GM11168 (cell line): ENCODE measurements around the gene NKAIN1.

Experiments
- in situ Hi-C: fragments of 300-500 bp; cut with MboI; formaldehyde crosslinking; loops from one replicate; pipeline ENCODE4 v1.12.0; 2022; ENCODE audit warnings: low sequenced_read_pairs; ENCODE audit not compliant: unreplicated experiment

NKAIN1 gene

DNA sequence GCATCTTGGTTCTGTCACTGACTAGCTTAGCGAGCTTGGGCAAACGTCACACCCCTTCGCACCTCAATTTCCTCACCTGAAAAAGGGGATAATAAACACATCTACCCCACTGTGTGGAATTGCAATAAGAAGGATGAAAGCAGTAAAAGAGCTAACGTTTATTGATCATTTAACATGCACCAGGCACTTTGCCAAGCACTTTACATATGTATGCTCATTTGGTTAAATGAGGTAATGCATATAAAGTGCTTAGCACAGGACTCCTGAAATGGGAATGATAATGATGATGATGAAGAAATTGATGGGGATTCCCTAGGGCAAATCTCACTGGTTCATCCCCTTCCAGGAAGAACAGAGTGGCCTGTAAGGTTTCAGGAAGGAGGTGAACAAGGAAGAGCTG lies 4.8 kb downstream of the NKAIN1 start:
- in situ Hi-C loops, result no loop called here

DNA sequence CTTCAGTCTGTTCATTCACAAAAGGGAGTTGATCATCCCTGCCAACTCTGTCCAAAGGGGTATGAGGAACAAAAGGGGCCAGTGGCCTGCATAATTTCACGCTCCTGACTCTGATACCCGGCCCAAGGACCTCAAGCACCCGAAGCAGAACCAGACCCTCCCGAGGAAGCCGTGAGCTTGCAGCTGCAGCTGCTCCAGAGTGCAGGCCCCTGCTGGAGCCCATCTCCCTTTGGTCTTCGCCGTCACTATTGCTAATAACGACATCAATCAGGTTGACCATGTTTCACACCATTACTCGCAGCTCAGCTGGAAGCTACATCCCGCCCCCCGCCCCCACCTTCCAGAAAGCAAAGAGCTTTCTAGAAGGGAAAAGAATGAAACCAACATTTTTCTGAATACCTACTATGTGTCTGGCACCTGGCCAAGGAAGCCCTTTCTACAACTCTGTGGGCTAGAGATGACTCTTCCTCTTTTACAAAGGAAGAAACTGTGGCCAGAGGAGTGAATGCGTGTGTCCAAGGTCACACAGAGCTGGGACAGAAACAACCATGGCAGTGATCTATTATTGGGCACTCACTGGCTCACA lies 5.5 kb downstream of the NKAIN1 start:
- in situ Hi-C loops, result no loop called here

DNA sequence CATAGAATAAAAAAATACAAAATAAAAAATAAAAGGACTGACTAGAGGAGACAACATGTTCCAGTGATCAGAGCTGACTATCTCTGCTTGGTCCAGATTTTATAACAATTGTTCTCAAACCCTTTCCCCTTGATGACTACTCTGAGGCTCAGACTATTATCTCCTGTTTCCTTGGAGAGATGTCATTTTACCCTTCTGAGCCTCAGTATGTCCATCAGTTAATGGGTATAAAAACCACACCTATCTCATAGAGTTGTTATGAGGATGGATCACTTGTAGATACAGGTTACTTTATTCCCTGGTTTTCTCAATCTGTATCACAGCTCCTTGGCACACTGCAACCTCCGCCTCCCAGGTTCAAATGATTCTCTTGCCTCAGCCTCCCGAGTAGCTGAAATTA lies 7.0 kb downstream of the NKAIN1 start:
- in situ Hi-C loops, result no loop called here

DNA sequence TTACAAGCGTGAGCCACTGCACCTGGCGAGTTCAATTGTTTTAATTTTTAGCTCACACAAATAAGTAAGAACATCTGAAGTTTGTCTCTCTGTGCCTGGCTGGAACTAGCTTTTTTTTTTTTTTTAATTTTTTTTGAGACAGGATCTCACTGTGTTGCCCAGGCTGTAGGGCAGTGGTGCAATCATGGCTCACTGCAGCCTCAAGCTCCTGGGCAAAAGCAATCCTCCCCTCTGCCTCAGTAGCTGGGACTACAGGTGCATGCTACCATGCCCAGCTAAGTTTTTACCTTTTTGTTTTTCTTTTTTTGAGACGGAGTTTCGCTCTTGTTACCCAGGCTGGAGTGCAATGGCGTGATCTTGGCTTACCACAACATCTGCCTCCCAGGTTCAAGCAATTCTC lies 7.9 kb downstream of the NKAIN1 start:
- in situ Hi-C loops, result no loop called here

DNA sequence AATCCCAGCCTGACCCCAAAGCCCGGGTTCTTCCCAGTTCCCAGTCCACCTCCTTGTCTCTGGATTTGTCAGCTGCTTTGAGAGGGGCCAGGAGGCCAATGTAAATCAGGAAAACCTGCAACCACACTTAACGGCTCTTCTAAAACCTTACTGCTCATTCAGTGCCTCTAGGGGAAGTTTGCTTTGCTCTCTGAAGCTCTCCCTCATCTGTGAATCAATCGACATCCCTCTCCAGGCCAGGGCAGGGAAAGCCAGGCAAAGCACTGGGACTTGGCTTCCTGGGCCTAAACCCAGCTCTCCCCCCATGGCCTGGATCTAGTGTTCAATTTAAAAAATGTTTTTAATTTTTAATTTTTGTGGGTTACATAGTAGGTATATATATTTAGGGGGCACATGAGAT lies 9.3 kb downstream of the NKAIN1 start:
- in situ Hi-C loops, result no loop called here

DNA sequence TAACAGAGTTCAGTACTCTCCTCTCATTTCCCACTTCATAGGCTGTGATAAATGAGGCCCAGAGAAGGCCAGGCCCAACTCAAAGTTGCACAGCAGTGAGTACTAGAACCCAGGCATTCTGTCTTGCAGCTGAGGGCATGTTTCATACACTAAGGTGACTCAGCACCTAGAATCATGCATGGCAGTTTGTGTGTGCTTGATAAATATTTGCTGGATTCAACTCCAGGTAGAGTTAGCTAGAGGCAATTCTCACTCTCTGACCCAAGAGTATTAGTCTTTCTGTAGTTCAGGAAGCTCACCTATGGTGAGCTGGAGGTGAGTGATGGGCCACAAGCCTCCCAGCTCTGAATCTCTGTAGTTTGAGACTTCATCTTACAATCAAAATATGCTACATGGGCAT lies 10.7 kb downstream of the NKAIN1 start:
- in situ Hi-C loops, result no loop called here

DNA sequence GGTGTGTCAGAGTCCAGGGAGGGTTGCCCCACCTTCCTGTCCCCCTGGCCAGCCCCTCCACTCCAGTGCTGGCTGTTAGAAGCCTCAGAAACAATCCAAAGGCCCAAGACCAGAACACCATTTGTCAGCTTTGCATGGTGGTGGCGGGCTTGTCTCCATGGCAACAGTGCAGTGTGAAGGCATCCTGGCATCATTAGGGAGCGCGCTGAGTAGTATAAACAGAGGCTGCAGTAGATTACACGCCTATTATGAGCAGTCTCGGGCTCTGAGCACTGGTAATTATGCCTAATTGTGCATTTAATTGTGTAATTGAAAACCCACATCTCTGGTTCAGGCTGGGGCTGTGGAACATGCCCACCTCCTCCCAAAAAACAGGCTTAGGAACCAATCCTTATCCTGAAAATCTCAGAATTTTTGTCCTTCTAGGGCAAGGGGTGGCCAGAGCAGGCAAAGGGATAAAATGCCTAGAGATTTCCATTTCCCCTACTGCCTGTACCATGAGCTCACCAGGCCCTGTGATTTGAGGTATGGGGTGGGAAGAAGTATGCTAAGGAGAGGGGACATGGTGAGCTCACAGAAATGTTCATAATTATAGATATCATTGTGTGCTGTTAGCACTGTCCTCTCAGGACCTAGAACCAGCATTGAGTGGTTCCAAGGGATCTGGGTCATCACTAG lies 11.7 kb downstream of the NKAIN1 start:
- in situ Hi-C loops, result no loop called here

DNA sequence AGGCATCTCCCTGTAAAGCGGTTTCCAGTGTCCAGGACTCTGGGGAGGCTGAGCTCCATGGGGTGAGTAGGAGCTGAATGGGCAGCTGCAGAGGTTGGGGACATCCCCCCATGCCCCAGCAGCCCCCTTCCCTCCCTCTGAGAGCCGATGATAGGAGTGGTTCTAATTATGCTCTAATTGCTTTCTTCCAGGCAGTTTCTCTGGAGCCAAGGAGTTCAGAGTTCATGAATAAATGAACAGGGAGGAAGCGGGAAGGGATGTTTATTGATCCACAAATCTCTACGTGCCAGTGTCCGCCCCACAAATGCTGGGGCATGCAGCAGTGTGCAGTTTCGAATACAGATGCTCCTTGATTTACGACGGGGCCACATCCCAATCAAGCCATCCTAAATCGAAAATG lies 15.6 kb downstream of the NKAIN1 start:
- in situ Hi-C loops, result no loop called here

DNA sequence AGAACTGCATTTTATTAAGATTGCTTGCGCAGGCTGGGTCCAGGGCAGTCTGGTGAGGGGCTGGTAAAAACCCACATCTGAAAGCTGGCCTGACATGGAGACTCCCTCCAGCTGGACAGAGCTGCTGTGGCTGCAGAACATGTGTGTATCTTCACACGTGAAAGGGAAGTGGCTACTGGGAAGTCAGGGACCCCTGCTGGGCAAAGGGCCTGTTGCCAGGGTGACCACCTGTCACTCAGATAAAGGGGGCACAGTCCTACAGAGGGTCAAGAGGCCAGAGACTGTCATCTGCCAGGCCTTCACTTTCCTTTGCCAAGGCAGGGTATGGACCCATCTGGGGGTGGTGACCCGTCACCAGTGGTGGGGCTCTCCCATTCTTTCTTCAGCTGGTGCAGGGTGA lies 17.5 kb downstream of the NKAIN1 start:
- in situ Hi-C loops, result no loop called here

DNA sequence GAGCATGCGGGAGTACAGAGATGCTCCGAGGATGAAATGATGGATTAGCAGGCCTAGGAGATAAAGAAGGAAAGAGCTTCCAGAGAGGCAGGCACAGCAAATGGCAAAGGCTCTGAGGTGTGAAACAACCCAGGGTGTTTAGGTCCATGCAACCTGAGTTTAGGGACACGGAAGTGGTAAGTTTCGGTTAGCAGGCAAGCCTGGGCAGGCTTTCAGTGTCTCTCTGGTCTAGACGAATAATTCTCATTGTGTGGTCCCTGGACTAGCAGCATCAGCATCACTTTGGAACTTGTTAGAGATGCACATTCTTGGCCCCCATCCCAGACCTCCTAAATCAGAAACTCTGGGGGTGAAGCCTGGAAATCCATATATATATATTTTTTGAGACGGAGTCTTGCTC lies 18.6 kb downstream of the NKAIN1 start:
- in situ Hi-C loops, result no loop called here

DNA sequence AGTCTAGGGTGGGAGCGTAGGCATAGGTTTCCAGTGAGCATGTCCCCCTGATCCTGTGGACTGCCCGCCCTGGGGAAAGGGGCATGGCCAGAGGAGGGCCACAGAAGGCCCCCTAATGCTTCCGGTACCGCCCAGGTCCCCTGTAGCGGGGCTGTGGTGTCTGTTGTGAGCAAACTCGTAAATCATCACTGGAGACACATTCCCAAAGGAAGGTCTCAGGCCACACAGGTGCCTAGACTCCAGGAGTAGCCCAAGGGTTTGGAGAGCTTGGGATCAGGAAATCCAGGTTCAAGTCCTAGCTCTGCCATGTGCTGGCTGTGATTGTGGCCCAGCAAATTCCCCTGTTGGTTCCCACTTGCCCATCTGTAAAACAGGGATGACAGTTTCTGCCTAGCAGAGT lies 20.2 kb downstream of the NKAIN1 start:
- in situ Hi-C loops, result no loop called here

DNA sequence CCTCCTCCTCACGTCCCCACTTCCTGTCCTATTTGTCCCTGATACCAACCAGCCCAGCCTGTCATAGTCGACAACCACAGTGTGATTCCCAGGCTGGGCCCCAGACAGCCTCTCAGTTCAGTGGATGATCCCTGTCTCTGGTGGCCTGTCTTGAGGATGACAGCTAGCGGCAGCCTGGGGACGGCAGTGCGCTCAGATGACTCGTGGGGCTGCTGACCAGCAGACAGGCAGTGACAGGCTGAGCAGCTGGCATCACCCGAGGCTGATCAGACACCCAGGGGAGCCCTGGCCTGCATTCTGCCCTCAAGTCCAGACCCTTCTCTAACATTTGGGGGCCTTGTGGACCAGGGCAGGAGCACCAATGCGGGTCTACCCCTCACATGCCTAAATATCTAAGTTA lies 21.0 kb downstream of the NKAIN1 start:
- in situ Hi-C loops, result no loop called here

DNA sequence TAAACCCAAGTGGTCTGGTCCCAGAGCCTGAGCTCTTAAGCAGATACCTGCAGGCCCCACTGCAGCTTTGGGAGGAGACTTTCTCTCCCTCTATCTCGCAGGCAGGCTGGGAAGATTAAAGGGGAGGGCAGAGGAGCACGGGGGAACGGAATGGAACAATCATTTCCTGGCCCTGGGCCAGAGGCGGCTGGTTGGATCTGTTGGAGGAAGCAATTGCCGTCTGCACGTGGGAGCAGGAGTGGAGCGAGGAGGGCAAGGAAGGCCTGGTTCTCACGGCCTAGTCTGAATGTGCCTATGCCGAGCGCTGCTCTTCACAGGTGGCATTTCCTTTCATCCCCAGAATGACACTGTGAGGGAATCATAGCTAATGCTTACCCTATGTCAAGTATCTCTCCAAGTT lies 23.7 kb downstream of the NKAIN1 start:
- in situ Hi-C loops, result no loop called here

DNA sequence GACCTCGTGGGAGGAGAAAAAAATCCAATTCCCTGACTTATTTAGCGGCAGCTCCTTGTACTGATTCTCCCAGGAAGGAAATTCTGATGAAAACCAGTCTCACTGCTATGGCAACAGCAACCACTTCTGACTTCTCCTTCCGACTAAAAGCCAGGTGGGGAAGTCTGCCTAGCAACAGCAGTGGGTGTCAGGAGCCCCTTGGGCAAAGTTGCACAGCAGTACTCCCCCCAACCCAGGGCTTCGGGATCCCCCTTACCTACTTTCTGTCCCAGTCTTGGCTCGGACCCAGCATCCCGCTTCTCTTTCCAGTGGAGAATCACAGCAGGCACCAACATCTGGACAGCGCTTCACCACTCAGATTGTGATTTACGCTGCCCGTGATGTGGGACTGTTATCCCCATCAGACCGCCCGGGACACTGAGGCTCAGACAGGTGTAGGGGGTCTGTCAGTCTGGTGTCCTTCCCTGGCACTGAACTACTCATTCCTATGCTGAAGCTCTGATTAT lies 24.6 kb downstream of the NKAIN1 start:
- in situ Hi-C loops, result no loop called here

DNA sequence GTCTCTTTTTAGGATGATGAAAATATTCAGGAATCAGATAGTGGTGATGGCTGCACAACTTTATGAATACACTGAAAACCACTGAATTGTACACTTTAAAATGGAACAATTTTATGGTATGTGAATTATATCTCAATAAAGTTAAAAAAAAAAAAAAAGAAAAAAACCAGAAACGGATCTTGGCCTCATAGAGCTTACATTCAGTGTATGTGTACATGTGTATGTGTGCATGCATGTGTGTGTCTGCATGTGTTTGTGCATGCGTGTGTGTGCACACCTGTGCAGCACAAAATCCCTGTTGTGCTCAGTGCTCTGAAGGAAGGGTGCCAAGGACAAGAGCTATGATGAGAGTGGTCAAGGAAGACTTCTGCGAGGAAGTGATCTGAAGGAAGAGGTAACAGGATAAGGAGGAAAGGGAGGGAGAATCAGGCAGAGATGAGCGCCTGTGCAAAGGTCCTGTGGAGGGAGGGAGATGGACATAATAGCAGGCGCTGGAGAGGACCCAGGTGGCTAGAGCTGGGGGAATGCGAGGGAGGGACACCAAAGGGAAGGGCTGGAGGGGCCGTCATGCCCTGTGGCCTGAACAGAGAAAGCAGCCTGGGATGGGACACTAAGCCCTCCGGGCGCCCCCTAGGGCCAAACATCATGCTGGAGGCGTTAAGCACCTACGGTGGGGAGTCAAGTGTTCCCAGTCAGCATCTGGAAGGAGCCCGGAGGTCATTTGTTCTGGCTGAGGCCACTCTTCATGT lies 25.2 kb downstream of the NKAIN1 start:
- in situ Hi-C loops, result no loop called here

DNA sequence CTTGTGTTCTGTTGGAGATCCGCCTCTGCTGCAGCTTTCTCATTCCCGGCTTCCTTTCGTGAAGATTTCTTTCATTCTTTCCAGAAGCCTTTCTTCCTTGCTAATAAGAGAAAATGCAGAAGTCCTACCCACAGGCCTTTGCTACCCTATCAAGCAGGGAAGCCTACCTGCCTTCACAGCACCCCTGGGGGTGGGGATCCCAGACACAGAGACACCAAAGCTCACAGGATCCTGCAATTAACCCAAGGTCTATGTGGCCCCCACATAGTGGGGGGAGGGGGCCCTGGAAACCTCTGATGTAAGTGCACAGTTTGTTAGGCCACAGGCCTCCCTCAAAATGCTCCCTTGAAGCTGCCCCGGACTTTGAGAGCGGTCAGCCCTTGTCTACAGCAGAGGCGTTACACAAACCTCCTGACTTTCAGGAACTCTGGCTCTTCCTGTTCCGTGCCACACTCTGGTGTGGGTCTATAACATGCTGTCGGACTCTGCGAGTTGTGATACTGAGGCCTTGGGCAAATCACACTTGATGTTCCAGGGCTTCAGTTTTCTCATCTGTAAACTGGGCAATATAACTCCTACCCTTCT lies 31.2 kb downstream of the NKAIN1 start:
- in situ Hi-C loops, result no loop called here

DNA sequence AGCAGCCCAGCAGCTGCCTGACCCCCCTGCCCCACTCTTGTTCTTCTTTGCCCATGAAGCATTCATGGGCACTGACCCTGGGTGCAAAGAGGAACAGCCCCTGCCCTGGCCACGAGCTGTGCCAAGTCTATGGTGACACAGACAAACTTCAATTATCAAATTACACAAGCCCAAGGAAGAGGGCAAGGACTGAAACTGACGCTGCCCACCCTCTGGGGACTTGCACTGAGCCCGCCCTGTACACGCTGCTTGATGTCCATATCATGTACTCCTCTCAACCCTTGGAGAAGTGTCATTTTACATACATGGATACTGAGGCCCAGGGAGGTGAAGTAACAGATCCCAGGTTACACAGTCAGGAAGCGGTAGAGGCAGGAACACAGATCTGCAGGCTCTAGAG lies 32.1 kb downstream of the NKAIN1 start:
- in situ Hi-C loops, result no loop called here

DNA sequence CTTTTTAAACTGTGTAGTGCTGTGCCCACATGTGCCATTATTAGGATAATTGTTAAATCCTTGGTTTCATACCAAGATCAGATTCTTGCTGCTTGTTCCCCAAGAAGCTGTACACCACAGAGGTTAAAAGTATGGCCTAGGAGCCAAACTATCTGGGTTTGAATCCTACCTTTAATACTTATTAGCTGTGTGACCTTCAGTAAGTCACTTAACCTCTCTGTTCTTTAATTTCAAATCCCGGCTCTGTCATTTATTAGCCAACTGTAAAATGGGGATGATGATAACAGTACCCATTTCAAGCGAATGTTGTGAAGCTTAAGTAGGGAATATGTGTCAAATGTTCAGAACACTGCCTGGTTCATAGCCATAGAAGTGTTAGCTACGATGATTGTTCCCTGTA lies 32.6 kb downstream of the NKAIN1 start:
- in situ Hi-C loops, result no loop called here

DNA sequence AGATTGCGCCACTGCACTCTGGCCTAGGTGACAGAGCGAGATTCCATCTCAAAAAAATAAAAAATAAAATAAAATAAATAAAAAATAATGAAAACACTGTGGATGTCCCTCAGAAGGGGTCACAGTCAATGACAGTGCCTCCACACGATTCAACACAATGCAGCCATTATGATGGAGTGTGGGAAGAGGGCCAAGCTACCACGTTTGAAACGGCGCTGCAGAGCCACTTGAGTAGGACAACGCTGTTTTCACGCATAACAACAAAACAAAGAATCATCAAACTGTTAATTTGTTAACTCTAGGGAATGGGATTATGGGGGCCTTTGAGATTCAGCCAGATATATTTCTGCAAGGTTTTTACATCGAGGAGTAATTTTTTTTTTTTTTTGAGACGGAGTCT lies 36.5 kb downstream of the NKAIN1 start:
- in situ Hi-C loops, result no loop called here

DNA sequence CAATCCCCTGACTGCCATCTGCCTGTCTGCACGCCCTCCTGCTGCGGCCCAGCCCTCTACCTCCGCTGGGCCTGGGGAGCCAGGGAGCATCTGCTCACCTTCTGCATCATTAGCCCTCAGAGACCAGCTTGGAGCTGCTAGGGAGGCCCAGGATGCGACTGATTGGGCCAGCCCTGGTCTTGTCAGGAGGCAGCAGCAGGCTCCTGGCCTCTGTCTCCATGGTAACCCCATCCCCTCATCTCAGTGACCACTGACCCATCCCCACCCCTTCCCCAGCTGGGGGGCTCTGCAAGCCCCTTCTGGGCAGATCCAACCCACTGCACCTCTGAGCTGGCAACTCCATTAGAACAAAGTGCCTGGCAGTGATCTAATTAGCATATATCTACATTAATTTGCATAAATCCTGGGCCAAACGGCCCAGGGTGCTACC lies 37.7 kb downstream of the NKAIN1 start:
- in situ Hi-C loops, result no loop called here

DNA sequence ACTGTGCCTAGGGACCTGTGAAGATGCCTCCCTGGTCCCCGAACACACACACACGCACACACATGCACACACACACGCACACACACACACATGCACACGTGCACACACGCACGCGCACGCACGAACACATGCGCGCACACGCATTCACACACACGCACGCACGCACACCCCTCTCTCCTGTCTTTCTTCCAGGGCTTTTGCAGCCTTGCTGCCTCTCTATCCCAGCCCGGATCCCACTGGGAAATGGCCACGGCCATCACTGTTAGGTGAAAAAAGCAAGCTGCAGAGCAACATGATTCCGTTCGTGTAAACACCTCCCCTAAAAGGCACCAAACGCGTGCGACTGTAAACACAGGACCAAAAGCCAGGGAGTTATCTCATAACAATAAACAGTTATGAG lies 39.7 kb downstream of the NKAIN1 start:
- in situ Hi-C loops, result loop anchor here (25.0 kb wide), 1 partner anchor 337 kb away; no protein-coding TSS in a partner anchor
